Spleen (tissue), 7 donors: Measurements from ENCODE around the gene DCPS.

ENCODE experiments used
- CTCF ChIP-seq, 11 experiments: fragments of 200-600 bp in 7 of 11; fragments of 450-650 bp in 4 of 11; sonication (generic) in 4 of 11; IDR thresholded peaks in 8 of 11; conservative IDR thresholded peaks in 3 of 11; 1 replicate in 7 of 11; 2 replicates in 4 of 11; pipeline versions ENCODE4 v1.4.0 to v1.8.0; 2016 to 2021; ENCODE audit warnings: antibody characterized with exemption in 11 of 11, inconsistent platforms in 4 of 11, mild to moderate bottlenecking in 1 of 11
- POLR2A ChIP-seq, 3 donors: fragments of 450-650 bp; IDR thresholded peaks; one replicate each; pipeline ENCODE4 v1.5.1; 2017; ENCODE audit warnings: antibody characterized with exemption in 3 of 3, mild to moderate bottlenecking in 1 of 3
- POLR2AphosphoS5 ChIP-seq, 3 donors: sonication (generic); formaldehyde crosslinking; IDR thresholded peaks; one replicate each; pipeline ENCODE4 v1.5.1; 2017; ENCODE audit warnings: antibody characterized with exemption in 3 of 3
- donor health status: DM: no; HTN: no; CAD: no; lungs with moderate emphysema.
- donor health status: DM: no; HTN: no; CAD: no.
- donor health status: DM: no; HTN: no; CAD: no.

GRCh38 chr11:126358763-126359160 is 54.9 kb downstream of the DCPS start:
- TF ChIP-seq CTCF (IDR thresholded peaks at IDR 0.05 in 8 of 11, conservative IDR thresholded peaks at IDR 0.05 in 3 of 11) = no peak
- TF ChIP-seq POLR2A (IDR thresholded peaks at IDR 0.05) = no peak
- no peak for TF ChIP-seq POLR2AphosphoS5 (IDR thresholded peaks at IDR 0.05)
